Activated naive CD8-positive, alpha-beta T cell treated with anti-CD3 and anti-CD28 coated beads, Interleukin-2, amount 50 U/mL, for 16 hours (primary cell): ENCODE data around the gene TMEM143.

Experiments
- DNase-seq: peaks from one replicate; pipeline ENCODE4 v3.0.0-alpha.2; 2020; ENCODE audit warnings: low read depth, low spot score

TMEM143 gene

DNA sequence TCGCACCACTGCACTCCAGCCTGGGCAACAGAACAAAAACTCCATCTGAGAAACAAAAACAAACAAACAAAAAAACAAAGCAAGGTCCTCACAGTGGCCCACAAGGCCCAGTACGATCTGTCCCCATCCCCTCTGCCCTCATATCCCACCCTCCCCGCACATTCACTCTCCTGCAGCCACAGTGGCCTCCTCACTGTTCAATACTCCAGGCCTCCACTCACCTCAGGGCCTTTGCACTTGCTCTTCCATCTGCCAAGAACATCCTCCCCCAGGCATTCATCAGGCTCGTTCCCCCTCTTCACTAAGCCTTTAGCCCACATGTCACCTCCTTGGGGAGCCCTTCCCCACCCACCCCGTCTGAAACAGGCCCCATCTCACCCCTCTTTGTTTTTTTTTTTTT is 4.6 kb downstream of the TMEM143 start:
- DNase-seq, result no peak

DNA sequence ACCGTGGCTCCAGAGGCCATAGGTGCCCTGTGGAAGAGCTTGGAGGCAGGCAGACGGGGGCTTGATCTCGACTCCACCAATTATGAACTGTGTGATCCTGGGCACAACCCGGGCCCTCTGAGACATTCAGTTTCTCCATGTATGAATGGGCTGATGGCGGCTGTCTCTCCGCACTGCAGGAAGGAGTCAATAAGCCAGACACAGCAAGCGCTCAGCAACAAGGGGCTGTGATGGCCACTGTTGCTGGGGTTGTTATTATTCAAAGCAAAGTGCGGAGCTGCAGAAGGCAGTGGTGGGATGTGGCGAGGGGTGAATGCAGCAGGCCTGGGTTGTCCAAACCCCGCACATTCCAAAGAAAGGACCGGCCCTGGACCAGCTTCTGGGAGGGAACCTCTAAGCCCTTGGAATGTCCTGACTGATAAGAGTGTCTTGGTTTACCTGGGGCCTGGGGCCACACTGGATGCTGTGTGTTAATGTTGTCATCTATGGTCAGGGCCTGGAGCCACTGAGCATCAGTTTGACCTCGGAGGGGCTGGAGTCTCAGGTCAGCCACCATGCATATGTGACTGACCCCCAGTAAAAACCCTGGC is 8.3 kb downstream of the TMEM143 start:
- no peak for DNase-seq

DNA sequence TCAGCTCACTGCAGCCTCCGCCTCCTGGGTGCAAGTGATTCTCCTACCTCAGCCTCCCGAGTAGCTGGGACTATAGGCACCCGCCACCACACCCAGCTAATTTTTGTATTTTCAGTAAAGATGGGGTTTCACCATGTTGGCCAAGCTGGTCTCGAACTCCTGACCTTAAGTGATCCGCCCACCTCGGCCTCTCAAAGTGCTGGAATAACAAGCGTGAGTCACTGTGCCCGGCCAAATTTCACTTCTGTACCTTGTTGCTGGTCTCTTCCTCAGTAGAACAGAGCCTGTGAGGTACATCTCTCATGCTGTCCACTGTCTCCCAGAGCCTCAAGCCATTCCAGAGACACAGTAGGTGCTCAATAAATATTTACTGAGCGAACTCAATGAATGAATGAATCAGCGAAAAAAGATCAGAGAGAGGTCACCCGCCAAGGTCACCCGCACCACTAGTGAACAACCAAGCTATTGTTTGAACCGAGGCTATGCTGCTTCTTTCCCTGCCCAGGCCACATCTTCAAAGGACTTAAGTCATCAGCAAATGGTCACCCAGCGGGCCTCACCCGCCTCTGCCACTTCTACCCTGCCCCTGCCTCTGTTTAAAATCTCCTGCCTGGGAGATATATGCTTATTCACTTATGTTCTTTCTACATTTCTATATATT is 9.3 kb downstream of the TMEM143 start:
- no peak for DNase-seq

DNA sequence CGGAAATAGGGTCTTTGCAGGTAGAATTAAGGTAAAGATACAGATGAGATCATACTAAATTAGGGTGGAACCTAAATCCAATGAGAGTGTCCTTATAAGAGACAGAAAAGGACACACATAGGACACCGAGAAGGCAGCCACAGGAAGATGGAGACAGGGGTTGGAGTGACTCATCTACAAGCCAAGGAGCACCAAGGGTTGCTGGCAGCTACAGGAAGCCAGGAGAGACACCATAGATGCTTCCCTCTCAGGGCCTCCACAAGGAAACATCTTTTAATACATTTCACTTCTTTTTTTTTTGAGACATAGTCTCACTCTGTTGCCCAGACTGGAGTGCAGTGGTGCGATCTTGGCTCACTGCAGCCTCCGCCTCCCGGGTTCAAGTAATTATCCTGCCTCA is 10.1 kb downstream of the TMEM143 start:
- no peak for DNase-seq

DNA sequence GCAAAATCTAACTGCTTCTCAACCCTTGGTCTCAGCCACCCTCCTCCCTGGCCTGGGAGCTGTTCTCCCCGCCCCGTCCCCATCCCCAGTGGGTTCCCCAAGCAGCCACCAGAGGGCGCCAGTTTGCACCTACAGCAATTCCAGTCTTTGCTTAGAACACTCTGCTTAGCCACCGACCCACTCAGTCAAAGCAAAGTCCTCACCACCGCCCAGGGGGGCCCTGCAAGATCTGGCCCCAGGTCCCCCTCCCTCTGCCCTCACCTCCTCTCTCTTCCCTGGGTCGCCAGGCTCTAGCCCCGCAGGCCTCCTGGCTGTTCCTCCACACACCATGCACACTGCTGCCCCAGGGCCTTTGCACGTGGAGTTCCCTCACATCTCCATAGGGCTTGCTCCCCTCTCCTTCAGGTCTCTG is 12.4 kb downstream of the TMEM143 start:
- peak; percentile 66 for DNase-seq

DNA sequence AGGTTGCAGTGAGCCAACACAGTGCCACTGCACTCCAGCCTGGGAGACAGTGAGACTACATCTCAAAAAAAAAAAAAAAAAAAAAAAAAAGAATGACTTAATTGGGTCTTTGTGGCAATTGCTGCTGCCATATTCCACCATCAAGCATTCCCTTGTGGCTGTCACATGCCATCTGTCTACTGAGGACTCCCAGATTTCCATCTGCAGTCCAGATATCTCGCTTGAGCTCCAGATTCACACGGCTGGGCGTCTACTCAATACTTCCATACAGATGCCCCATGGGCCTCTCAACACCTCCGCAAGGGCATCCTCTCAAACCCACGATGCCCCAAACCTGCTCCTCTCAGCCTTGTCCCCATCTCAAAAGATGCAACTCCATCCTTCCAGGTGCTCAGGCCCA is 12.9 kb downstream of the TMEM143 start:
- no peak for DNase-seq

DNA sequence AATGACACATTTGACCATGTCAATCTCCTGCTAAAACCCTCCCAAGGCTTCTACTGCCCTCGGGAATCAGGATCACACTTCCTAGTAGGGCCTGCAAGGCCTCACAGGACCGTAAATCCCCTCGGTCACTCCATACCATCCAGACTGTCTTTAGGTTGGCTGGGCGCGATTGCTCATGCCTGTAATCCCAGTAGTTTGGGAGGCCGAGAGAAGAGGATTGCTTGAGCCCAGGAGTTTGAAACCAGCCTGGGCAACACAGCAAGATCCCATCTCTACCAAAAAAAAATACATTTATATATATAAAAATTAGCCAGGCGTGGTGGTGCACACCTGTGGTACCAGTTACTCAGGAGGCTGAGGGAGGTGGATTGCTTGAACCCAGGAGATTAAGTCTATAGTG is 15.0 kb downstream of the TMEM143 start:
- no peak for DNase-seq

DNA sequence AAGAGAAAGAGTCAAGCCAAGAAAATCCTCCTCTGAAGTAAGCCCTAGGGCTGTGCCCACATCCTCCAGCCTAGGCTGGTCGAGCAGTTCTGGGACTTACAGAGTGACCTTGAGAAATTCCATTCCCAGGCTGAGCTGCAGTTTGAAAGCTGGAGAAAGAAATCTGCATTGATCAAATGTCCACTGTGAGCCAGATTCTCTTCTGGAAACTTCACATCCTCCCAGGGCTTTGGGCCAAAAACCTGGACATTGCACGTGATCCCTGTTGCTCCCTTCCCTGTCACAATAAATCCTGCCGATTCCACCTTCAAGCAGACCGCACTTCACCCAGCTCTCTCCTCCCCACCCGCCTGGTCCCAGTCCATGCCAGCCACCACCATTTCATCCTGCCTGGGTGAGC is 15.7 kb downstream of the TMEM143 start:
- no peak for DNase-seq

DNA sequence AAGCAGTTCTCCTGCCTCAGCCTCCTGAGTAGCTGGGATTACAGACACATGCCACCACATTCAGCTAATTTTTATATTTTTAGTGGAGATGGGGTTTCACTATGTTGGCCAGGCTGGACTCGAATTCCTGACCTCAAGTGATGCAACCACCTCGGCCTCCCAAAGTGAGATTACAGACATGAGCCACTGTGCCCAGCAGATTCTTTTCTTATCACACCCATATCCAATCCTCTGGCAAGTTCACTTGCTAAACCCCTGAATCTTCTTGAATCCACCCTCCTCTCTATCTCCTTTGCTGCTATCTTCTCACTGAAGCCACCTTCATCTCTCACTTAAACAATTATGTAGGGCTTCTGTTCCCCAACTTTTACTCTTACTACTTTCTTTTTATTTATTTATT is 17.5 kb downstream of the TMEM143 start:
- no peak for DNase-seq

DNA sequence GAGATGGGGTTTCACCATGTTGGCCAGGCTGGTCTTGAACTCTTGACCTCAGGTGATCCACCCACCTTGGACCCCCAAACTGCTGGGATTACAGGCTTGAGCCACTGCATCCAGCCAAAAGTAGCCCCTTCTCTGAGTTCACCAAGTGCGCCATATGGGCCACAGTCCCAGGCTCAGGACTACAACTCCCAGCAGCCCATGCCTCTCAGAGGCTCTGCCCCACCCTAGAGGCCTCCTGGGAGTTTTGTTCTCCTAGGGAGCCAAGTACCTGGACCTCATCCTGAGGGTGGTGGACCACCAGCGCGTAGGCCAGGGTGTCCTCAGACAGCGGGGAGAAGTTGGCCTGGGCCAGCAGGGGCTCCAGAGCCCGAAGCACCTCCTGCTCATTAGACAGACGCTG is 18.8 kb downstream of the TMEM143 start:
- no peak for DNase-seq

DNA sequence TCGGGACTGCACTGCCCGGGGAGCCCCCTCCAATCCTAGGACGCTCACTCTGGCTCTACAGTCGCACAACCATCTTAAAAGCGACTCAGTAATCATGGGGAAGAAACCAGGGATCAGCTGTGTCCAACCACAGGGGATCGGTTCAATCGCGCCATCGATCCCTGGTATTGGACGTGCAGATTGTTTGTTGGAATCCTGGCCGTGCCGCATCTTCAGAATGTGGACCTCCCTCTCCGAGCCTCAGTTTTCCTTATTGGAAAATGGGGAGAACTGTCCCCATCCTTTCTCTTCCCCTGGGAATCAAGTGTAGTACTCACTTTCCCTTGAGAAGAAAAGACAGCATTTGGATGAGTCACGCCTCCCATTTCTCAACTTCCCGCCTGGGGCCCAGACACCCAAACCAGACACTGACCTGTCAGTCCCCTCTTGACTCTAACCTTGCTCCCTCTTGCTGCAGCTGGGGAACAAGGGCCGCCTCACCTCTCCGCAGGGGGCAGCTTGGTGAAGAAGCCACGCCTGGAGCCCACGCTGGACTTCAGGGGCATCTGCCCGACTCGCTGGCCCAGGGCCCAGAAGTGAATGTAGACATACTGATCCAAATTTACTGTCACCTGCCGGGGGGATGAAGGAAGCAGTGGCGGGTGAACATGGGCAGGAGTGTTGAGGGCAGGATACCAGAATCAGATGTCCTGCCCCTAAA is 20.7 kb downstream of the TMEM143 start:
- no peak for DNase-seq

DNA sequence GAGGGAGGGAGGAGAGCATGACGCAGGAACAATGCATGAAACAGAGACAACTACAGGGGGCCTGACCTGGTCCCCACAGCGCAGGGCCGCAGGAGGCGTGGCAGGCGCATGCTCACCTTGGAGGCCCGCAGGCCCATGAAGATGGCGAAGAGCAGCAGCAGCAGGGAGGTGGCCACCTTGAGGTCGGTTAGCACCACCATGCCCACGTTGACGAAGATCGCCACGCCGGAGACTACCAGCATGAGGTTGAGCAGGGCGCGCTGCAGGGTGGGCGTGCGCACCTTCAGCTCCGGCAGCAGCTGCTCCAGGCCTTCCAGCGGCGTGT is 21.4 kb downstream of the TMEM143 start:
- no peak for DNase-seq

DNA sequence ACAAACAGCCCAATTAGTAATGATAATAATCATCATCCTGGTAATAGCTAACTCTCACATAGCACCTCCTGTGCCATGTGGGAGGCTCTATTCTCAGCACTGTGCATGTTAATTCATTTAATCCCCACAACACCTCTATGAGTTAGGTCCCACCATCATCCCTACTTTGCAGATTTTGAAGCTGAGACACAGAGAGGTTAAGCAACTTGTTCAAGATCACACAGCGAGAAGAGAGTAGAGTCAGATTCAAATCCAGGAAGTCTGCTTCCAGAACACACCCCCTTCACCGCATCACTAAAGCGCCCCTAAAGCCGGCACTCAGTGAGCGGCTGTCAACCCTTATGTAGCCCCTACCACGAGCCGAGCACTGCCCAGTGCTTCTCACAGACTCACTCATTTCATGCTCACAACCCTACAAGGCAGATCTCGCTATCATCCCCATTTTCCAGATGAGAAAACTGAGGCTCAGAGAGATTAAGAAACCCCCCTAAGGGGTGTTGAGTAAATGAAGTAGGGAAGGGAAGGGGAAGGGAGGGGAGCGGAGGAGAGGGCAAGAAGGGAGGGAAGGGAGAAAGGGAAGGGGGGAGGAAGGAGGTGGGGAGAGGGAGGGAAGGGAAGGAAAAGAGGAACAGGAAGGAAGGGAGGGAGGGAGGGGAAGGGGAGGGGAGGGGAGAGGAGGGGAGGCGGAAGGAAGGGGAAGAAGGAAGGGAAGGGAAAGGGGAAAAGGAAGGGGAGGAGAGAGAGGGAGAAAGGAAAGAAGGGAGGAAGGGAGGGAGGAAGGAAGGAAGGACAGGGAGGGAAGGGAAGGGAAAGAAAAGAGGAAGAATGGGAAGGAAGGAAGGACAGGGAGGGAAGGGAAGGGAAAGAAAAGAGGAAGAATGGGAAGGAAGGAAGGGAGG is 22.0 kb downstream of the TMEM143 start:
- DNase-seq, result no peak

DNA sequence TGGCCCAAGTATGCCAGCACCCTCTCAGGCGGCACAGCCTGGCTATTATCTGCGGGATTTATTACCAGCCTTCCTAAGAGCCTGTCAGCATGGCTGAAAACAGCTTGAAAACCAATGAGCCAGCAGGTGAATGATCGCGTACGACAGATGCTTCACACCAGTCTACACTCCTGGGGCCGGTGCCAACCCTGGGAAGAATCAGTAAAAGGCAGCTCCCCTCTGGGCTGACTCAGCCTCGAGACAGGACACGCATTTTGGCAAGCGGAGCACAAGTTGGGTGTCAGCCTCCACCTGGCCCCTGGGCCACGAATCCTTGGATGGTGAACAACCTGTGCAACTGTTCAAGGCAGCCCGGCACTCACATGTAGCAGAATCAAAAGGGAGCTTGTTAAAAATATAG is 22.7 kb downstream of the TMEM143 start:
- DNase-seq, result no peak

DNA sequence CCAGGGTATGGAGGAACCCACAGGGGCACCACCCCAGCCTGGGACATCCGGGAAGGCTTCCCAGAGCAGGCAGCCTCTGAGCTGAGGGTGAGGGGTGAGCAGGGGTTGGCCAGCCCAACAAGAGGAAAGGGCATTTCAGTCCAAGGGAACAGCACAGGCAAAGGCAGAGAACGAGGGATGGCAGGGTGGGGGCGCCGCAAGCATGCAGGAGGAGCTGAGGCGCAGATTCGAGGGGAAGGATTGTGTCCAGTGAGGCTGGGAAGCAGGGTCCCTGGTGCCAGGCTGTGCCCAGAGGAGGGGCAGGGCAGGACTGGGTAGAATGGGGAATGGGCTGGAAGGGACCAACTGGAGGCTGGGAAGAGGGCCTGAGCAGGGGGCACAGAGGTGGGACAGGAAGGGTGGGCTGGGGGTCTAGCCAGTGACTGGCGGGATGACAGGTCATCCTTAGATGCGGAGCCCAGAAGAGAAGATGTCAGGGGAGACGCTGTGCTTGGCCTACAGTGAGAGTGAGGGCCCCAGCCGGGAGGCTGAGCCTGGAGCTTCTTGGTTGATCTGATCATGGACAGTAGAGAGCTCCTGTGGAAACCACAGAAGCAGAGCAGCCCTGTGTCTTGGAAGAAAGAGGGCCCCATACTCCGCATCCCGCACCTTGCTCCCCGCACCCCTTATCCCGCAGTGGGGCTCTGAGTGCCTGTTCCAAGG is 24.8 kb downstream of the TMEM143 start:
- DNase-seq, result no peak

DNA sequence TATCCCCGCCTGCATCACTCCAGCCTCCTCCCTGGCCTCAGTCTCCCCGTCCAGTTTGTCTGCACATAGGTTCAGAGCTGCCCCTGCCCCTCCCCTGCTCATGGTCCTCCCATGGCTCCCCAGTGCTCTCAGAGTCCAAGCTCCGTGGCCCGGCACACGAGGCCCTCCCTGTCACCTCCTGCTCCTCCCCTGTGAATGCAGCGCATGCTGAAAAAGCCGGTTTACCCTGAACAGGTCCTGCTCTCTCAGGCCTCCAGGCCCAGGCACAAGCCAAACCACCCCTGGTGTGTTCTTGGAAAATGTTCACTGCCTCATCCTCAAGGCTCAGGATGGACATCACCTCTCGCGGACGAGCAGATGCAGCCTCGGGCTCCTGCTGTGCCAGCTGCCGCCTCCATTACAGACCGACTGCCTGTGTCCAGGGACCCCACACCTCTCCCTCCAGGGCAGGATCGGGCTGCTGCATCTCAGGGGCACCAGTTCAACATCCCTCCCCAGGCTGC is 25.4 kb downstream of the TMEM143 start:
- no peak for DNase-seq

DNA sequence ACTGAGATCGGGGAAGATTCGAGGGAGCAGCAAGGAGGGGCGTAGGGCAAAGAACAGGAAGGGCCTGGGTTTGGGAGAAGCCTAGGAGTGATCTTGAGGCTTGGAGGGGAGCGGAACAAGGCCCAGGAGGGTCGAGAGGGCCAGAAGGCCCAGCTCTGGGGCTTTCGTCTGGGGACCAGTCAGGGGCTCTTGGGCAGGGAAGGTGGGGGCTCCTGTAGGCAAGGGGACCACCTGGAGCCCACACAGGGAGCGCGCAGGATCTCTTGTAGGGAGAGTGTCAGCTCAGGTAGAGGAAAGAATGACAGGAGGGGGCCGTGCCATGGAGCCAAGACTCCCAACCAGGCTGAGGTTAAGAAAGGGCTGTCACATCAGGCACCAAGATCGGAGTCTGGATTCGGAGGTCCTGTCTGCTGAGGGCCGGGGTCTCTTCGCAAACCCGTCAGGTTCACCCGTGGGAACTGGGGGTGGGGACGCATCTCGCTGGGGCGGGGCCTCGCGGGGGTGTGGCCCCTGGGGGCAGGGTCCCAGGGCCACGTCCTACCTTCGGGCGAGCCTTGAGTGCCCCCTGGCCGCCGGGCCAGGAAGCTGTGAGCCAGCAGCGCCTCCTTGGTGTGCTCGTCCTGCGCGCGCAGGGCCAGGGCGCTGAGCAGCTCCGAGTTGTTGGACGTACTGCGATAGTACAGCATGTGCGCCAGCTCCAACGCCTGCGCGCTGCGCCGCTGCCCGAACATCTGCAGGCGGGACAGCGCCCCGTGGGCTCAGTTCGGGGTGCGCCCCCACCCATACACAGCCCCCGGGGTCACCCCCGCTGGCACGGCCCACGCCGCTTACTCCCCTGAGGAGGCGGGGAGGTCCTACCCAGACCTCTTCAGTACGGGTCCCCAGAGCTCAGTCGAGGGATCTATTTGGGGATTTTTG is 30.0 kb downstream of the TMEM143 start:
- DNase-seq, result peak; percentile 79

DNA sequence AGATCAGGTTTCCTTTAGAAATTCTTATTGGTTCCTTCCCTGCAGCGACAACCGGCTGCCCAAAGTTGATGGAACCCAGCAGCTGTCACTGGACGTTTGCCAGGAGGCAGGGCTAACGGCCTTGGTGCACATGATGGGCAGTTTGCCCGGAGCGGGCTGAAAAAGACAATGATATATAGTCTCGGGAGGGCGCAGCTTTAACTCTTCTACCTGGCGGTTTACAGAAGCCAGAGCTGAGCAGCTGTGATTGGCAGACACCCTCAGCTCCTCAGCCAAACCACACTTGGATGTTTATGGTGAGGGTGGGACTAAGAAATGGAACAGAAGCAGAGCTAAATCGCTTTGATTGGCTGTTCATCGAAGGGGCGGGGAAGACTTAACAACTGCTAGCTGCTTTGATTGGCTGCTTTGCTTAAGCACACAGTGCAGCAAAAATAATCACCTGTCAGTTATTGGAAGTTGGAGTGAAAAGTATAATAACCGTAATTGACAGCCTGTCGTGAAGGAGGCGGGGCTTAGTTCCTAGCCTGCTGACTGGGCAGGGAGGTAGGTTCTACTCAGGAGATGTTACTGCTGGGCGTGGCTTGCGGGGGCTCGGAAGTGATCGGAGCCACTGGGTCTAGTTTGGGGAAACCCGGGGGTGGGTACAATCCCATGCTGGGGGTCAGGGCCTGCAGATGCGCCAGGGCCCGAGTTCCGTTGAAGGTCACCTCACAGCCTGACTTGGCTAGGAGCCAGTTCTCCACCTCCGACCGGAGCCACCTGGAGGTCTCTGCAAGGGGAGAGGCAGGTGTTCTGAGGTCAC is 30.9 kb downstream of the TMEM143 start:
- DNase-seq, result peak; percentile 81

DNA sequence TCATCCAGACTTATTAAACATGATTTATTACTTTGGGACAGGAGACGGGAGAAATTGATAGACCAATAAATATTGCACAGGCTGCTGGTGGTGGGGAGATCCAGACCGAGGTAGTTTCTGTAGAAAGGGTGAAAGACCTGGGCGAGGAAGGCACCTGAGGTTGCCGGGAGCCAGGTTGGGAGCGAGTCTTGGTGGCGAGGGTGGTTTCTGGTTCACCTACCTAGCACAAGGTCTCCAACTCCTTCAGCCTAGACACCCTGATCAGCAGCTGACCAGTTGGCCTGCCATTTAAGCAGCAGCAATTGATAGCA is 31.4 kb downstream of the TMEM143 start:
- DNase-seq, result no peak
